IPS-15b (cell line): ENCODE measurements around the gene ITGB3.

Source experiments
- H3K27me3 ChIP-seq: one replicate; pipeline ENCODE4 v1.6.1; 2013; ENCODE audit warnings: low read length; ENCODE audit not compliant: control insufficient read depth, insufficient read depth
- H3K36me3 ChIP-seq: one replicate; pipeline ENCODE4 v1.6.1; 2013; ENCODE audit warnings: low read length; ENCODE audit not compliant: control insufficient read depth, insufficient read depth
- H3K4me1 ChIP-seq: one replicate; pipeline ENCODE4 v1.6.1; 2013; ENCODE audit warnings: mild to moderate bottlenecking, low read length; ENCODE audit not compliant: control insufficient read depth, insufficient read depth
- H3K4me3 ChIP-seq: one replicate; pipeline ENCODE4 v1.5.1; 2013; ENCODE audit warnings: low read depth, low read length
- H3K9ac ChIP-seq: one replicate; pipeline ENCODE4 v1.6.1; 2013; ENCODE audit warnings: low read depth, mild to moderate bottlenecking, low read length
- H3K9me3 ChIP-seq: one replicate; pipeline ENCODE4 v1.6.1; 2013; ENCODE audit warnings: mild to moderate bottlenecking, low read length; ENCODE audit not compliant: control insufficient read depth, insufficient read depth

Gene ITGB3

GRCh38 chr17:47253541-47254402 is at the start of gene ITGB3:
ITGB3 (plus strand) TSS chr17:47253827; CDS start chr17:47253862, 35 bp downstream.
- no peaks in the 10 kb centered on the region for H3K36me3 ChIP-seq
- peak within 1 kb of the TSS; percentile 64 for H3K4me3 ChIP-seq
- no peaks in the 10 kb centered on the region for H3K9me3 ChIP-seq
- H3K9ac ChIP-seq = no peak within 1 kb of the TSS
- peaks cover 2% of the 10 kb centered on the region for H3K4me1 ChIP-seq
- peaks cover 51% of the 10 kb centered on the region for H3K27me3 ChIP-seq

GRCh38 chr17:47203984-47204721 is 49.5 kb upstream of the ITGB3 start:
- peaks cover 9% of the 10 kb centered on the region for H3K4me1 ChIP-seq
- no peaks in the 10 kb centered on the region for H3K9me3 ChIP-seq
- H3K36me3 ChIP-seq = no peaks in the 10 kb centered on the region
- no peak overlapping the region for H3K4me3 ChIP-seq
- peaks cover 5% of the 10 kb centered on the region for H3K27me3 ChIP-seq
- H3K9ac ChIP-seq = no peak overlapping the region

GRCh38 chr17:47204722-47205418 is 48.8 kb upstream of the ITGB3 start:
- H3K36me3 ChIP-seq = no peaks in the 10 kb centered on the region
- no peak overlapping the region for H3K4me3 ChIP-seq
- peaks cover 9% of the 10 kb centered on the region for H3K4me1 ChIP-seq
- peaks cover 5% of the 10 kb centered on the region for H3K27me3 ChIP-seq
- no peaks in the 10 kb centered on the region for H3K9me3 ChIP-seq
- H3K9ac ChIP-seq = no peak overlapping the region

- H3K36me3 ChIP-seq = no peaks in the 10 kb centered on the region
- no peaks in the 10 kb centered on the region for H3K9me3 ChIP-seq
- peaks cover 5% of the 10 kb centered on the region for H3K27me3 ChIP-seq
- H3K9ac ChIP-seq = no peak overlapping the region
- no peak overlapping the region for H3K4me3 ChIP-seq
- H3K4me1 ChIP-seq = peaks cover 9% of the 10 kb centered on the region
These were observed 48.1 kb upstream of the ITGB3 start for GRCh38 chr17:47205419-47205963.

GRCh38 chr17:47207143-47208067 is 46.2 kb upstream of the ITGB3 start:
- no peaks in the 10 kb centered on the region for H3K9me3 ChIP-seq
- H3K36me3 ChIP-seq = no peaks in the 10 kb centered on the region
- peaks cover 9% of the 10 kb centered on the region for H3K4me1 ChIP-seq
- no peak overlapping the region for H3K4me3 ChIP-seq
- peaks cover 5% of the 10 kb centered on the region for H3K27me3 ChIP-seq
- no peak overlapping the region for H3K9ac ChIP-seq

- Histone ChIP-seq H3K9ac (no peak within 1 kb of the TSS), H3K36me3 (no peaks in the 10 kb centered on the region), H3K9me3 (no peaks in the 10 kb centered on the region), H3K27me3 (peaks cover 5% of the 10 kb centered on the region), H3K4me1 (peaks cover 9% of the 10 kb centered on the region), H3K4me3 (no peak within 1 kb of the TSS)
These were observed 44.7 kb upstream of the ITGB3 start, which contains the start of gene MYL4 for GRCh38 chr17:47208744-47209488. MYL4 (plus strand) TSS chr17:47209348; CDS start chr17:47209423, 75 bp downstream.

- Histone ChIP-seq H3K36me3 (no peaks in the 10 kb centered on the region), H3K27me3 (peaks cover 5% of the 10 kb centered on the region), H3K9ac (no peak overlapping the region), H3K4me1 (peaks cover 9% of the 10 kb centered on the region), H3K9me3 (no peaks in the 10 kb centered on the region), H3K4me3 (no peak overlapping the region)
These were observed 44.1 kb upstream of the ITGB3 start for GRCh38 chr17:47209499-47209898.

- Histone ChIP-seq H3K9ac (no peak overlapping the region), H3K36me3 (no peaks in the 10 kb centered on the region), H3K4me3 (no peak overlapping the region), H3K27me3 (peaks cover 1% of the 10 kb centered on the region), H3K4me1 (peaks cover 8% of the 10 kb centered on the region), H3K9me3 (no peaks in the 10 kb centered on the region)
These were observed 43.5 kb upstream of the ITGB3 start for GRCh38 chr17:47210105-47210504.

GRCh38 chr17:47210779-47211178 is 42.8 kb upstream of the ITGB3 start:
- no peak overlapping the region for H3K4me3 ChIP-seq
- no peaks in the 10 kb centered on the region for H3K27me3 ChIP-seq
- peaks cover under 1% of the 10 kb centered on the region for H3K4me1 ChIP-seq

GRCh38 chr17:47212458-47212857 is 41.2 kb upstream of the ITGB3 start:
- Histone ChIP-seq H3K36me3 (no peaks in the 10 kb centered on the region), H3K9ac (no peak overlapping the region), H3K27me3 (no peaks in the 10 kb centered on the region), H3K9me3 (no peaks in the 10 kb centered on the region), H3K4me1 (no peaks in the 10 kb centered on the region), H3K4me3 (no peak overlapping the region)

More at GRCh38 chr17:47210779-47211178, 42.8 kb upstream of the ITGB3 start:
- Histone ChIP-seq H3K9me3 (no peaks in the 10 kb centered on the region), H3K9ac (no peak overlapping the region), H3K36me3 (no peaks in the 10 kb centered on the region)
